GM19452 (cell line): Measurements from ENCODE around the gene ARL14EP.

ENCODE experiments used
- ATAC-seq: cut with Tn5 transposase; IDR thresholded peaks from one replicate; pipeline ENCODE4 v1.9.1; 2021; ENCODE audit not compliant: unreplicated experiment

ARL14EP gene

GRCh38 chr11:30370164-30370563, 47.3 kb downstream of the ARL14EP start:
- no peak for ATAC-seq

GRCh38 chr11:30377347-30377746, 54.4 kb downstream of the ARL14EP start:
- ATAC-seq: no peak

- no peak for ATAC-seq
Observed at GRCh38 chr11:30380846-30381245, 57.9 kb downstream of the ARL14EP start.

- ATAC-seq: no peak
Observed at GRCh38 chr11:30381879-30382278, 59.0 kb downstream of the ARL14EP start.
